ENCODE measurements around the gene KIAA0232.
"Not testable (repeated sequence)": the region's sequence is repeated elsewhere in the genome, so short reads cannot be mapped to it uniquely, and the experiment has no call there.

KIAA0232 gene

GRCh38 chr4:6894528-6895498, 112.3 kb downstream of the KIAA0232 start:
- no peak for DNase-seq

- DNase-seq: no peak
These were observed 113.5 kb downstream of the KIAA0232 start for GRCh38 chr4:6896035-6896434.

- no peak for DNase-seq
These were observed 116.2 kb downstream of the KIAA0232 start for GRCh38 chr4:6898763-6899162.

GRCh38 chr4:6900181-6900812, 117.8 kb downstream of the KIAA0232 start:
- DNase-seq: no peak

- DNase-seq: no peak
These were observed 118.4 kb downstream of the KIAA0232 start for GRCh38 chr4:6900956-6901355.

GRCh38 chr4:6901669-6902317, 119.3 kb downstream of the KIAA0232 start:
- no peak for DNase-seq

GRCh38 chr4:6902318-6903042, 120.0 kb downstream of the KIAA0232 start:
- DNase-seq: no peak

- DNase-seq: peak in 5 of 58 donors; percentile 19 to 52 (median 44)
These were observed 123.3 kb downstream of the KIAA0232 start for GRCh38 chr4:6905516-6906445.

GRCh38 chr4:6906486-6906885, 124.0 kb downstream of the KIAA0232 start:
- not testable (repeated sequence) for DNase-seq

GRCh38 chr4:6907658-6908191, 125.2 kb downstream of the KIAA0232 start:
- DNase-seq: peak in 5 of 58 donors; percentile 18 to 51 (median 38)

GRCh38 chr4:6908432-6909112, 126.0 kb downstream of the KIAA0232 start:
- DNase-seq: no peak

- DNase-seq: peak in 57 of 58 donors; percentile 43 to 96 (median 86)
These were observed 126.8 kb downstream of the KIAA0232 start, which contains the start of gene TBC1D14 for GRCh38 chr4:6909113-6909969. TSS of gene TBC1D14 (plus strand) at chr4:6909826. CDS start at chr4:6923390, 13,564 bp downstream.

- peak in 2 of 58 donors; percentile 40 to 44 for DNase-seq
These were observed 127.4 kb downstream of the KIAA0232 start for GRCh38 chr4:6909970-6910339.

GRCh38 chr4:6910340-6910959, 127.9 kb downstream of the KIAA0232 start:
- DNase-seq: no peak

- DNase-seq: no peak
These were observed 128.7 kb downstream of the KIAA0232 start for GRCh38 chr4:6910960-6911874.

- not testable (repeated sequence) for DNase-seq
These were observed 129.4 kb downstream of the KIAA0232 start for GRCh38 chr4:6911917-6912316.
